ENCODE measurements around the gene TTC9.

Gene TTC9

DNA sequence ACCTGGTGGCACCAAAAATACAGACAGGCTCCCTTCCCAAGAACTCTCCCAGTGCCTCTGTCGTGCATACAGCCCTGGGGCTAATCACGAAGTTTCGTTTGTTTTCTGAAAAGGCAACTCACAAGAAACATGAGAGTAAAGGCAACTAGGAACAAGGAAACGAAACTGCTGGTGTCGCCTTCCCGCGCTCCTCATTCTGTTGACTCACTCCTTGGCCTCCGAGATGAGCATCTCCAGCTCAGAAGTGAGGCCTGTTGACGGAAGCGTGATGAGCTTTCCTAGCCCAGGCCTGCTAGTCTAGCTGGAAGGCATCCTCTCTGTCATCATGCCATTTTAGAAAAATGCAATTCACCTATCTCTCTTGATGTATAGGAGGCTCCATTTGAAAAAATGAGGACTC, 50.5 kb downstream of the TTC9 start:
- H3K27me3 Mint-ChIP-seq (ENCODE audit: low read depth), result peaks cover 5% of the 10 kb centered on the region
- no peak overlapping the region for H3K4me3 Mint-ChIP-seq
- no peak overlapping the region for H3K27ac Mint-ChIP-seq
- TF ChIP-seq, protein P1, sequence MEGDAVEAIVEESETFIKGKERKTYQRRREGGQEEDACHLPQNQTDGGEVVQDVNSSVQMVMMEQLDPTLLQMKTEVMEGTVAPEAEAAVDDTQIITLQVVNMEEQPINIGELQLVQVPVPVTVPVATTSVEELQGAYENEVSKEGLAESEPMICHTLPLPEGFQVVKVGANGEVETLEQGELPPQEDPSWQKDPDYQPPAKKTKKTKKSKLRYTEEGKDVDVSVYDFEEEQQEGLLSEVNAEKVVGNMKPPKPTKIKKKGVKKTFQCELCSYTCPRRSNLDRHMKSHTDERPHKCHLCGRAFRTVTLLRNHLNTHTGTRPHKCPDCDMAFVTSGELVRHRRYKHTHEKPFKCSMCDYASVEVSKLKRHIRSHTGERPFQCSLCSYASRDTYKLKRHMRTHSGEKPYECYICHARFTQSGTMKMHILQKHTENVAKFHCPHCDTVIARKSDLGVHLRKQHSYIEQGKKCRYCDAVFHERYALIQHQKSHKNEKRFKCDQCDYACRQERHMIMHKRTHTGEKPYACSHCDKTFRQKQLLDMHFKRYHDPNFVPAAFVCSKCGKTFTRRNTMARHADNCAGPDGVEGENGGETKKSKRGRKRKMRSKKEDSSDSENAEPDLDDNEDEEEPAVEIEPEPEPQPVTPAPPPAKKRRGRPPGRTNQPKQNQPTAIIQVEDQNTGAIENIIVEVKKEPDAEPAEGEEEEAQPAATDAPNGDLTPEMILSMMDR (IDR thresholded peaks at IDR 0.05; ENCODE audit: unreplicated experiment in 3 of 3), result no peak
- no peaks in the 10 kb centered on the region for H3K36me3 Mint-ChIP-seq (ENCODE audit: low read depth)
- no peaks in the 10 kb centered on the region for H3K4me1 Mint-ChIP-seq
- no peaks in the 10 kb centered on the region for H3K9me3 Mint-ChIP-seq

DNA sequence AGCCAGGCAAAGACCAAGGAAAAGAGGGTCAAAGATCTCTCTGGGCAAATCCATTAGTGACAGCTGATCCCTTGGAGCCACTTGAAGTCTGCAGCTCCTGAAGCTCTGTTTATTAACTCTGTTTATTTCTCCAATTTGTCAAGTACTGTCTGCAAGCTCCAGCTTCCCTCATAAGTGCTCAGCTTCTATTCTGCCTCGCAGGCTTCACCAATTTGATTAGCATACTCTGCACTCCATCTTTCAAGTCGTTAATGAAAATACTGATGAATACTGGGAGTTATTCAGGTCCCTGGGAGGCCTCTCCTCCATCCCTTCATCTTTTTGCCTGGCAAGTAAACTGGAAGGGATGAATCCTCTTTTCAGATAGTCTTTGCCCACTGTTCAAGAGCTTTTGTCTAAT, 54.3 kb downstream of the TTC9 start:
- Mint-ChIP-seq H3K4me1 (no peaks in the 10 kb centered on the region), H3K27ac (no peak overlapping the region), H3K36me3 (ENCODE audit: low read depth) (no peaks in the 10 kb centered on the region), H3K27me3 (ENCODE audit: low read depth) (peaks cover 15% of the 10 kb centered on the region), H3K9me3 (no peaks in the 10 kb centered on the region), H3K4me3 (no peak overlapping the region)
- TF ChIP-seq, protein P1 (IDR thresholded peaks at IDR 0.05; ENCODE audit: unreplicated experiment in 3 of 3), result no peak

DNA sequence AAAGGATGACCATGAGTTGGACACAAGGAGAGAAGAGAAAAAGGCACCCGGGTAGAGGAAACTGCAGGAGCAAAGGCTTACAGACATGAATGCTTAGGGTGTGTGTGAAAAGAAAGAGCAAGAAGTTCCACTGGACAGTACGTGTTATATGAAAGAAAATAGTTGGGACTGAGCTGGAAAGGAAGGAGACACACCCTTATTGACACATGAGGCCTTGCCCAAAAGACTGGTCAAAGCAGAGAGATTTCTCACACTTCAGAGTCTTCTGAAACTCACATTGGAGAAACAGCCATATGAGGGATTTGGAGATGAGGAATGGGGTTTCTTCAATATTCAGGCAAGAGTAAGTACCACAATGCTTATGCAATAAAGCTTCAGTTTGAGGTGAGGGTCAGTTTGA, 56.0 kb downstream of the TTC9 start:
- TF ChIP-seq, protein P1 (IDR thresholded peaks at IDR 0.05; ENCODE audit: unreplicated experiment in 3 of 3), result no peak
- peaks cover 15% of the 10 kb centered on the region for H3K27me3 Mint-ChIP-seq (ENCODE audit: low read depth)
- no peaks in the 10 kb centered on the region for H3K36me3 Mint-ChIP-seq (ENCODE audit: low read depth)
- H3K9me3 Mint-ChIP-seq, result no peaks in the 10 kb centered on the region
- no peaks in the 10 kb centered on the region for H3K4me1 Mint-ChIP-seq
- no peak overlapping the region for H3K4me3 Mint-ChIP-seq
- no peak overlapping the region for H3K27ac Mint-ChIP-seq

DNA sequence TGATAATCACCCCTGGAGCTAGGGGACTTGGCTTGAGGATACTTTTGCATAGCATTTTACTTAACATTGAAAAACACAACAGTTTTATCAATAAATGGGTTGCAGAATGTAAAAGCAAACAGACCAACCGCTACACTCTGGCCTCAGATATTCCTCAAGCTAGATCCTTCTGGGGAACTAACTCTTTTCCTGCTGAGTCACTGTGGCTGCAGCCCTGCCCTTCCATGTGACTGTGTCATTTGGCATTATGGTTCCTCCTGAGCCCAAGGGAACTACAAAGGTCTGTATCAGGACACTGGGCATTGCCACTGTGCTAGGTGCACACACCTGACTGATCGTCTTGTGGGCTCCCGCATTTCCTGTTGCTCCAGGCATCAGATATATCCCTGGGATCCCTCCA, 56.6 kb downstream of the TTC9 start:
- H3K36me3 Mint-ChIP-seq (ENCODE audit: low read depth), result no peaks in the 10 kb centered on the region
- no peak overlapping the region for H3K4me3 Mint-ChIP-seq
- H3K4me1 Mint-ChIP-seq, result no peaks in the 10 kb centered on the region
- no peak overlapping the region for H3K27ac Mint-ChIP-seq
- H3K9me3 Mint-ChIP-seq, result no peaks in the 10 kb centered on the region
- TF ChIP-seq, protein P1 (IDR thresholded peaks at IDR 0.05; ENCODE audit: unreplicated experiment in 3 of 3), result no peak
- H3K27me3 Mint-ChIP-seq (ENCODE audit: low read depth), result peaks cover 15% of the 10 kb centered on the region

DNA sequence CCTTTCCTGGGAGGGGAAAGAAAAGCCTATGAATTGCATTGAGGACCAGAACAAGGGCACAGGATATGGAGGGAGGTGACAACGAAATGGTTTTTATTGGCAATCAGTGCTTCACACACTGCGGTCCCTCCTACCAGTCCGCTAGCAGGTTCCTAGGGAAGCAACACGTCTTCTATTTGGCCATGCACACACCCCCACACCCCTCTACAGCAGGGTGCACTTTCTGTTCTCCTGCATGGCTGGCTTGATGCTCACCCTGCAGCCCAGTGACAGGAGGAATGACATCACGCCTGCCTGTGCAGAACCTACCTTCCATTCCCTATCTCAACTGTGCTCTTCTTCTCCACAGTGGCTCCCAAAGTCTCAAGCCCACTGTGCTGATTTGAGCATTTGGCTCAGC, 57.9 kb downstream of the TTC9 start:
- H3K4me3 Mint-ChIP-seq, result no peak overlapping the region
- no peaks in the 10 kb centered on the region for H3K36me3 Mint-ChIP-seq (ENCODE audit: low read depth)
- H3K4me1 Mint-ChIP-seq, result no peaks in the 10 kb centered on the region
- TF ChIP-seq, protein P1 (IDR thresholded peaks at IDR 0.05; ENCODE audit: unreplicated experiment in 3 of 3), result no peak
- H3K27ac Mint-ChIP-seq, result no peak overlapping the region
- peaks cover 15% of the 10 kb centered on the region for H3K27me3 Mint-ChIP-seq (ENCODE audit: low read depth)
- no peaks in the 10 kb centered on the region for H3K9me3 Mint-ChIP-seq

DNA sequence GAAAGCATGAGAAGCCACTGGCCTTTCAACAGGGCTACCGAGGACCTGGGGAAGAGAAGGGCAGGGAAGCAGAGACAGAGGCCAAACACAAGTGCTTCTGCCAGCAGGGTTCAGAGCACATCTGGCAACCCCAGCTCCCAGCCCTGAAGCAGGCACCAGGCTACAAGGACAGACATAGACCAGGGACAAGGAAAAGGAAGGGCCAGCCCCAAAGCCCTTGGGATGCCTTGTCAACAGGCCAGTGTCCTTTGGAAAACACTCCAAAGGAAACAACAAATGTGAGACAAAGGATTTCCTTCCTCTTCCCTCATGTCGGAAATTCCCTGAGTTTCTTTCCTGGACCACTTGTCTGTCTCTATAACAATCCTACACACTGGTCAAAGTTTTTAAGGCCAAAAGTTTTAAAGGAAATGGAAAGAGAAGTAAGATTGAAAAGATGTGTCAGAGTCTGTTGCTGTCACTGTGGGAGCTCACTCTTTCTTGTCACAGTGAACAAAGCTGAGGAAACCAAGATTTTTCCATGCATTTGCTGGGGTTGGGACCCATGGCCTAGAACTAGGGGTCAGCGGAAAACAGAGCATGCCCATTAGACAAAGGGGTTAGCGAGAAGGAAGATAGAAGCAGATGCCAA, 59.4 kb downstream of the TTC9 start:
- H3K4me1 Mint-ChIP-seq, result no peaks in the 10 kb centered on the region
- TF ChIP-seq, protein P1 (IDR thresholded peaks at IDR 0.05; ENCODE audit: unreplicated experiment in 3 of 3), result no peak
- no peaks in the 10 kb centered on the region for H3K36me3 Mint-ChIP-seq (ENCODE audit: low read depth)
- H3K27me3 Mint-ChIP-seq (ENCODE audit: low read depth), result peaks cover 15% of the 10 kb centered on the region
- H3K9me3 Mint-ChIP-seq, result no peaks in the 10 kb centered on the region
- no peak overlapping the region for H3K27ac Mint-ChIP-seq
- H3K4me3 Mint-ChIP-seq, result no peak overlapping the region
